Glomerular endothelial cell (primary cell): ENCODE results near the gene GART. TPM values are rescaled to one million over a fixed set of nuclear protein-coding genes. Genes with fewer than 3 reads are reported as not detected.

ENCODE experiments used
- DNase-seq: peaks from one replicate; pipeline ENCODE4 v3.0.0-alpha.2; 2011; ENCODE audit warnings: low read depth, low spot score; ENCODE audit errors: extremely low read depth
- total RNA-seq: library from RNA; depleted of rRNA; stranded (reverse); fragments of >200 nt; gene quantifications from 2 replicates; pipeline ENCODE4 v1.2.3, GENCODE V29; 2015

Gene GART
- total RNA-seq, 1 donor from 2014 or later: 89.7 TPM

GRCh38 chr21:33554236-33554981 is 12.5 kb upstream of the GART start:
- DNase-seq: no peak

GRCh38 chr21:33552999-33553598 is 11.2 kb upstream of the GART start:
- DNase-seq: no peak

GRCh38 chr21:33552093-33552998 is 10.4 kb upstream of the GART start:
- no peak for DNase-seq

GRCh38 chr21:33551664-33552063 is 9.7 kb upstream of the GART start:
- DNase-seq: no peak

- DNase-seq: no peak
Measured at GRCh38 chr21:33550772-33551660, 9.1 kb upstream of the GART start.

GRCh38 chr21:33549848-33550771 is 8.2 kb upstream of the GART start:
- no peak for DNase-seq

- no peak for DNase-seq
Measured at GRCh38 chr21:33546086-33546485, 4.2 kb upstream of the GART start.

GRCh38 chr21:33544451-33545195 is 2.7 kb upstream of the GART start:
- DNase-seq: no peak

- no peak for DNase-seq
Measured at GRCh38 chr21:33543505-33544129, 1.7 kb upstream of the GART start.

- DNase-seq: peak; percentile 77
Measured at GRCh38 chr21:33542640-33543504, 955 bp upstream of the GART start, which contains the start of gene SON. Gene SON (plus strand): TSS chr21:33543038. CDS start chr21:33543093, 55 bp downstream.

GRCh38 chr21:33541105-33541711 is 709 bp downstream of the GART start:
- DNase-seq: no peak

- no peak for DNase-seq
Measured at GRCh38 chr21:33540711-33541104, 1.2 kb downstream of the GART start.

- no peak for DNase-seq
Measured at GRCh38 chr21:33539616-33540015, 2.3 kb downstream of the GART start.

GRCh38 chr21:33537212-33537611 is 4.7 kb downstream of the GART start:
- DNase-seq: no peak

GRCh38 chr21:33531007-33531406 is 10.9 kb downstream of the GART start:
- DNase-seq: no peak

GRCh38 chr21:33522953-33523349 is 19.0 kb downstream of the GART start:
- no peak for DNase-seq
